BLaER1 treated with 17β-estradiol and CSF1 and Interleukin-3, amounts not matched to agents 10 nM and 100 nM (cell line): Measurements from ENCODE around the gene PITPNC1.

ENCODE experiments used
- H3K27ac ChIP-seq, 11 experiments: shearing (Covaris generic); formaldehyde crosslinking; 2 replicates each; pipeline ENCODE4 v1.8.1; 2022
- H3K27me3 ChIP-seq, 11 experiments: shearing (Covaris generic); formaldehyde crosslinking; 2 replicates each; pipeline ENCODE4 v1.8.1; 2022
- H3K36me3 ChIP-seq, 11 experiments: shearing (Covaris generic); formaldehyde crosslinking; 2 replicates each; pipeline ENCODE4 v1.8.1; 2022
- H3K4me1 ChIP-seq, 10 experiments: shearing (Covaris generic); formaldehyde crosslinking; 2 replicates each; pipeline ENCODE4 v1.8.1; 2022
- H3K4me2 ChIP-seq, 11 experiments: shearing (Covaris generic); formaldehyde crosslinking; 2 replicates each; pipeline ENCODE4 v1.8.1; 2022
- H3K4me3 ChIP-seq, 10 experiments: shearing (Covaris generic); formaldehyde crosslinking; 2 replicates each; pipeline ENCODE4 v1.8.1; 2022
- H3K9ac ChIP-seq, 11 experiments: shearing (Covaris generic); formaldehyde crosslinking; 2 replicates each; pipeline ENCODE4 v1.8.1; 2022
- H3K9me3 ChIP-seq, 11 experiments: shearing (Covaris generic); formaldehyde crosslinking; replicated peaks in 1 of 11; 2 replicates each; pipeline ENCODE4 v1.8.1; 2022
- H4K20me1 ChIP-seq, 11 experiments: shearing (Covaris generic); formaldehyde crosslinking; 2 replicates each; pipeline ENCODE4 v1.8.1; 2022
- Cebpa-rat ChIP-seq, 11 experiments: shearing (Covaris generic); IDR thresholded peaks; 2 replicates each; pipeline ENCODE4 v1.8.1; 2022

The PITPNC1 gene

GRCh38 chr17:67517325-67517724 lies 140.2 kb downstream of the PITPNC1 start:
- peaks cover 7 to 21% (median 16%) of the 10 kb centered on the region in 11 experiments; a peak in 18 of 22 replicates for H3K9me3 ChIP-seq
- no peak overlapping the region for H3K27ac ChIP-seq
- H3K4me3 ChIP-seq, result no peak overlapping the region
- no peak overlapping the region for H3K4me2 ChIP-seq
- peaks cover 0 to 24% (median 0%) of the 10 kb centered on the region in 11 experiments; a peak in 6 of 22 replicates for H3K36me3 ChIP-seq
- peaks cover 0 to 14% (median 0%) of the 10 kb centered on the region in 11 experiments; a peak in 5 of 22 replicates for H4K20me1 ChIP-seq
- no peak overlapping the region for H3K9ac ChIP-seq
- no peaks in the 10 kb centered on the region for H3K27me3 ChIP-seq
- peaks cover 26 to 42% (median 36%) of the 10 kb centered on the region in 10 experiments for H3K4me1 ChIP-seq
- TF ChIP-seq Cebpa-rat (IDR thresholded peaks at IDR 0.05), result no peak

GRCh38 chr17:67518876-67519275 lies 141.8 kb downstream of the PITPNC1 start:
- Histone ChIP-seq H3K4me1 (peaks cover 26 to 42% (median 36%) of the 10 kb centered on the region in 10 experiments), H3K27ac (no peak overlapping the region), H3K9me3 (peaks cover 7 to 21% (median 16%) of the 10 kb centered on the region in 11 experiments; a peak in 18 of 22 replicates), H4K20me1 (peaks cover 0 to 14% (median 0%) of the 10 kb centered on the region in 11 experiments; a peak in 5 of 22 replicates), H3K36me3 (peaks cover 0 to 24% (median 0%) of the 10 kb centered on the region in 11 experiments; a peak in 6 of 22 replicates), H3K9ac (no peak overlapping the region), H3K27me3 (no peaks in the 10 kb centered on the region), H3K4me3 (no peak overlapping the region), H3K4me2 (peak overlapping the region in 1 of 11 experiments; percentile 68; a peak in 1 of 22 replicates)
- no peak for TF ChIP-seq Cebpa-rat (IDR thresholded peaks at IDR 0.05)

- H4K20me1 ChIP-seq, result peaks cover 0 to 14% (median 0%) of the 10 kb centered on the region in 11 experiments; a peak in 5 of 22 replicates
- peak overlapping the region; percentile 38 to 75 (median 70) for H3K4me2 ChIP-seq
- H3K27ac ChIP-seq, result peak overlapping the region in 8 of 11 experiments; percentile 17 to 56 (median 26); a peak in 11 of 22 replicates
Observed at GRCh38 chr17:67519801-67520251, 142.7 kb downstream of the PITPNC1 start.

GRCh38 chr17:67520252-67520906 lies 143.3 kb downstream of the PITPNC1 start:
- Histone ChIP-seq H3K4me2 (peak overlapping the region; percentile 38 to 75 (median 70)), H3K27me3 (no peaks in the 10 kb centered on the region)
- no peak for TF ChIP-seq Cebpa-rat (IDR thresholded peaks at IDR 0.05)

More at GRCh38 chr17:67519801-67520251, 142.7 kb downstream of the PITPNC1 start:
- Histone ChIP-seq H3K4me1 (peaks cover 25 to 39% (median 31%) of the 10 kb centered on the region in 10 experiments), H3K27me3 (no peaks in the 10 kb centered on the region), H3K36me3 (peaks cover 0 to 24% (median 0%) of the 10 kb centered on the region in 11 experiments; a peak in 6 of 22 replicates), H3K4me3 (peak overlapping the region in 1 of 10 experiments; percentile 13; a peak in 1 of 20 replicates), H3K9me3 (peaks cover 7 to 21% (median 16%) of the 10 kb centered on the region in 11 experiments; a peak in 18 of 22 replicates), H3K9ac (no peak overlapping the region; a peak in 1 of 22 replicates)
- TF ChIP-seq Cebpa-rat (IDR thresholded peaks at IDR 0.05), result no peak

GRCh38 chr17:67520916-67521774 lies 144.1 kb downstream of the PITPNC1 start:
- Histone ChIP-seq H3K9ac (no peak overlapping the region), H3K4me1 (peaks cover 19 to 27% (median 26%) of the 10 kb centered on the region in 10 experiments), H4K20me1 (peaks cover 0 to 14% (median 0%) of the 10 kb centered on the region in 11 experiments; a peak in 4 of 22 replicates), H3K27me3 (no peaks in the 10 kb centered on the region), H3K4me2 (peak overlapping the region; percentile 38 to 75 (median 70); a peak in 21 of 22 replicates), H3K4me3 (no peak overlapping the region), H3K36me3 (peaks cover 0 to 33% (median 0%) of the 10 kb centered on the region in 11 experiments; a peak in 8 of 22 replicates), H3K27ac (peak overlapping the region in 1 of 11 experiments; percentile 17; a peak in 2 of 22 replicates), H3K9me3 (peaks cover 7 to 18% (median 15%) of the 10 kb centered on the region in 11 experiments; a peak in 18 of 22 replicates)
- no peak for TF ChIP-seq Cebpa-rat (IDR thresholded peaks at IDR 0.05)

More at GRCh38 chr17:67520252-67520906, 143.3 kb downstream of the PITPNC1 start:
- Histone ChIP-seq H4K20me1 (peaks cover 0 to 14% (median 0%) of the 10 kb centered on the region in 11 experiments; a peak in 4 of 22 replicates), H3K4me3 (peak overlapping the region in 3 of 10 experiments; percentile 13 to 24 (median 17); a peak in 2 of 20 replicates), H3K4me1 (peaks cover 19 to 34% (median 27%) of the 10 kb centered on the region in 10 experiments), H3K36me3 (peaks cover 0 to 28% (median 0%) of the 10 kb centered on the region in 11 experiments; a peak in 8 of 22 replicates), H3K9me3 (peaks cover 7 to 21% (median 16%) of the 10 kb centered on the region in 11 experiments; a peak in 18 of 22 replicates), H3K27ac (peak overlapping the region in 8 of 11 experiments; percentile 17 to 56 (median 26); a peak in 12 of 22 replicates), H3K9ac (no peak overlapping the region; a peak in 1 of 22 replicates)

- Histone ChIP-seq H3K27ac (no peak overlapping the region), H3K27me3 (no peaks in the 10 kb centered on the region), H3K9ac (no peak overlapping the region), H3K4me2 (peak overlapping the region in 5 of 11 experiments; percentile 10 to 70 (median 57); a peak in 4 of 22 replicates), H3K4me3 (no peak overlapping the region), H3K36me3 (peaks cover 0 to 27% (median 0%) of the 10 kb centered on the region in 11 experiments; a peak in 7 of 22 replicates), H4K20me1 (peaks cover 0 to 14% (median 0%) of the 10 kb centered on the region in 11 experiments; a peak in 4 of 22 replicates), H3K9me3 (peaks cover 7 to 12% (median 9%) of the 10 kb centered on the region in 11 experiments; a peak in 18 of 22 replicates), H3K4me1 (peaks cover 19 to 27% (median 26%) of the 10 kb centered on the region in 10 experiments)
- TF ChIP-seq Cebpa-rat (IDR thresholded peaks at IDR 0.05), result no peak
Observed at GRCh38 chr17:67521775-67522069, 144.6 kb downstream of the PITPNC1 start.

GRCh38 chr17:67523101-67523500 lies 146.0 kb downstream of the PITPNC1 start:
- Histone ChIP-seq H3K9ac (no peak overlapping the region), H3K4me1 (peaks cover 19 to 32% (median 26%) of the 10 kb centered on the region in 10 experiments), H3K27ac (no peak overlapping the region), H3K27me3 (no peaks in the 10 kb centered on the region), H3K36me3 (peaks cover 0 to 16% (median 0%) of the 10 kb centered on the region in 11 experiments; a peak in 3 of 22 replicates), H3K9me3 (no peaks in the 10 kb centered on the region), H3K4me2 (no peak overlapping the region), H4K20me1 (peaks cover 0 to 14% (median 0%) of the 10 kb centered on the region in 11 experiments; a peak in 4 of 22 replicates), H3K4me3 (no peak overlapping the region)
- no peak for TF ChIP-seq Cebpa-rat (IDR thresholded peaks at IDR 0.05)
